Brain microvascular endothelial cell (primary cell): Measurements from ENCODE around the gene SCUBE1.

Experiments
- DNase-seq: peaks from one replicate; pipeline ENCODE4 v3.0.0-alpha.2; 2020
- H3K27ac ChIP-seq: fragments of 250-450 bp; sonication (Bioruptor Pico); 2 replicates; pipeline ENCODE4 v1.5.1; 2020; ENCODE audit warnings: mild to moderate bottlenecking, moderate library complexity
- H3K27me3 ChIP-seq: fragments of 250-450 bp; sonication (Bioruptor Pico); replicated peaks from 2 replicates; pipeline ENCODE4 v1.5.1; 2020; ENCODE audit warnings: mild to moderate bottlenecking
- H3K36me3 ChIP-seq: fragments of 250-450 bp; sonication (Bioruptor Pico); replicated peaks from 2 replicates; pipeline ENCODE4 v1.5.1; 2020; ENCODE audit warnings: mild to moderate bottlenecking
- H3K4me3 ChIP-seq: 2 replicates; pipeline ENCODE4 v1.5.1; 2011; ENCODE audit warnings: low read depth, mild to moderate bottlenecking, control low read depth, low read length, moderate library complexity
- in situ Hi-C: cut with HindIII; loops from 2 replicates; pipeline ENCODE4 v1.10.0; 2017; ENCODE audit warnings: low sequenced_read_pairs, low pct_ligation_motif_present
- TF ChIP-seq, protein P1 (sequence below): IDR thresholded peaks from 2 replicates; pipeline ENCODE4 v1.5.1; 2011; ENCODE audit warnings: low read depth, mild to moderate bottlenecking, moderate library complexity, low read length, control low read depth, inconsistent platforms; ENCODE audit errors: missing control alignments

SCUBE1 gene

DNA sequence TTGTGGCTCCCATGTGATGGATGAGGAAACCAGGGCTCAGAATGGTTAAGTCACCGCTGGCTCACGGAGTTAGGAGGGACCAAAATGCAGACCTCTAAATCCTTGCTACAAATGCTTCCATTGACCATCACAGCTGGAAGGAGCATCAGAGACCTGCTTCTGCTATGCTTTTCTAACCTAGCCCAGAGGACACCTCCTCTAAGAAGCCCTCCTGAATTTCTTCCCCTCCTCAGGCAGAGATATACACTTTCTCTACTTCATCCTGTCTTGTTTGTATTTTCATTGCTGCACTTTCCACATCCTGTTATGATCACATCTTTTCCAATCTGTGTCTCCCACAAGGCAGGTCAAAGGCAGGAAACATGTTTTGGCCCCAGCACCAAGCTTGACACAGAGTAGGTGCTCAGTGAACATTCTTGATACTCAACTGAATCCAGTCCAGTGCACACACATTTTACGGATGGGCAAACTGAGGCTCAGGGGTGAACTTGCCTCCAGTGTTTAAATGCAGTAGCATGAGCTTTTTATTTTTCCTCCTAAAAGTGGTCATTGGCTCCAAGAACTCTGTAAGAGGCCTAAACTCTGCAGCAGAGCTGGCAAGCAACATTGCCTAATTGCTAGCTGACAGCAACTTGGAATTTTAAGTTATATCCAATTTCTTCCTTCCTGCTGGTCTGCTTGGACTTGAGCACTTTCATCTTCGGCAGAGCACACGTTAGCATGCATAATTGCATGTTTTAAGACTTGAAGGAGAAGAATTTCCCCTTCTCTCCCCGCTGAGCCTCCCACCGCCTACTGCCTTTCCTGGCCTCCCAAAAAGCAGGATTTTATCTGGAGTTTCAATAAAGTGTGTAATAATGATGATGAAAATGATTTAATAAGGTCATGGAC is 12.7 kb downstream of the SCUBE1 start:
- Histone ChIP-seq H3K27me3 (peaks cover 2% of the 10 kb centered on the region), H3K27ac (no peak overlapping the region), H3K36me3 (no peaks in the 10 kb centered on the region), H3K4me3 (no peak overlapping the region)
- no peak for DNase-seq
- in situ Hi-C loops: no loop called here
- TF ChIP-seq, protein P1, sequence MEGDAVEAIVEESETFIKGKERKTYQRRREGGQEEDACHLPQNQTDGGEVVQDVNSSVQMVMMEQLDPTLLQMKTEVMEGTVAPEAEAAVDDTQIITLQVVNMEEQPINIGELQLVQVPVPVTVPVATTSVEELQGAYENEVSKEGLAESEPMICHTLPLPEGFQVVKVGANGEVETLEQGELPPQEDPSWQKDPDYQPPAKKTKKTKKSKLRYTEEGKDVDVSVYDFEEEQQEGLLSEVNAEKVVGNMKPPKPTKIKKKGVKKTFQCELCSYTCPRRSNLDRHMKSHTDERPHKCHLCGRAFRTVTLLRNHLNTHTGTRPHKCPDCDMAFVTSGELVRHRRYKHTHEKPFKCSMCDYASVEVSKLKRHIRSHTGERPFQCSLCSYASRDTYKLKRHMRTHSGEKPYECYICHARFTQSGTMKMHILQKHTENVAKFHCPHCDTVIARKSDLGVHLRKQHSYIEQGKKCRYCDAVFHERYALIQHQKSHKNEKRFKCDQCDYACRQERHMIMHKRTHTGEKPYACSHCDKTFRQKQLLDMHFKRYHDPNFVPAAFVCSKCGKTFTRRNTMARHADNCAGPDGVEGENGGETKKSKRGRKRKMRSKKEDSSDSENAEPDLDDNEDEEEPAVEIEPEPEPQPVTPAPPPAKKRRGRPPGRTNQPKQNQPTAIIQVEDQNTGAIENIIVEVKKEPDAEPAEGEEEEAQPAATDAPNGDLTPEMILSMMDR: no peak

DNA sequence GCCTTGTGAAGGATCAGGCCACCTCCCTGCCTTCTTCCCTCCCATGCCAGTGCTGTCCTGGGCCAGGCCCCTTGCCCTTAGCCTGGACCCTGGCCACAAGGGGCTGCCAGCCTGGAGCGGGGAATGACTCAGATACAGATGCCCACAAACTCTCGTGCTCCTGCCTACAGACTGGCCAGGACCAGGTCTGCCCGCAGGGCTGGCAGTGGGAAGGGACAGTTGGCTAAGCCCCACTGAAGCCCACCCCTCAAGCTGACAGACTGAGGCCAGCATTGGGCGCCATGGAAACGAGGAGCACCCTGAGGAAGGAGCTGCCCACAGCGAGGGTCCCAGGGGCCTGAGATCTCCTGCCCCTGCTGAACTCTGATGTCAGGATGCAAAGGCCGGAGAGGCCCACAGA is 14.1 kb downstream of the SCUBE1 start:
- Histone ChIP-seq H3K27me3 (peaks cover 2% of the 10 kb centered on the region), H3K36me3 (no peaks in the 10 kb centered on the region), H3K27ac (no peak overlapping the region), H3K4me3 (no peak overlapping the region)
- TF ChIP-seq, protein P1: no peak
- in situ Hi-C loops: no loop called here
- DNase-seq: no peak

DNA sequence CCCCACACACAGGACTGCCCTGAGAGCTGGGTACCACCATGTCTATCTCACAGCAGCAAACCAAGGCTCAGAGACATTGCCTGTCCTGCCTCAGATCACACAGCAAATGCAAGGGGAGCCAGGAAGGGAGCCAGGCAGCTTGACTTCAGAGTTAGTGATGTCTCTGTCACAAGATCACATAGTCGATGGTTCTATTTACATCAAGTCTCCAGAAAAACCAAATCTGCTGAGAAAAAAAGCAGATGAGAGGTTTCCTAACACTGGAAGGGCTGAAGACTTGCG is 16.1 kb downstream of the SCUBE1 start:
- peaks cover 4% of the 10 kb centered on the region for H3K27me3 ChIP-seq
- no peak for DNase-seq
- H3K4me3 ChIP-seq: no peak overlapping the region
- TF ChIP-seq, protein P1: no peak
- no peaks in the 10 kb centered on the region for H3K36me3 ChIP-seq
- in situ Hi-C loops: no loop called here
- no peak overlapping the region for H3K27ac ChIP-seq

- Histone ChIP-seq H3K36me3 (no peaks in the 10 kb centered on the region), H3K27ac (no peak overlapping the region), H3K4me3 (no peak overlapping the region), H3K27me3 (peaks cover 4% of the 10 kb centered on the region)
- no peak for DNase-seq
- TF ChIP-seq, protein P1: no peak
- in situ Hi-C loops: no loop called here
These were observed 16.6 kb downstream of the SCUBE1 start for GRCh38 chr22:43326331-43327156.

DNA sequence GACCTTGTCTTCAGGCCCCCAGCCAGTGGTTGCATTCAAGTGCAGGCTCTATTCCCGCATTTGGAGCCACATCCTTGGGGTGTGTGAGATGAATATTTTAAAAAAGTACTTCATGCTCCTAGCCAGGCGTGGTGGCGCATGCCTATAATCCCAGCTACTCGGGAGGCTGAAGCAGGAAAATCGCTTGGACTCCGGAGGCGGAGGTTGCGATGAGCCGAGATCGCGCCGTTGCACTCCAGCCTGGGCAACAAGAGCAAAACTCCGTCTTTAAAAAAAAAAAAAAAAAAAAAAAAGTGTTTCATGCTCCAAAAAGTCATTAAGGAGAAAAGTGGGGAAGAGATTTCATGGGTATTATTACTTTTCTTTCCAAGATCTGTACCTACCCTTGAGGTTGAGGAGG is 18.0 kb downstream of the SCUBE1 start:
- in situ Hi-C loops: no loop called here
- TF ChIP-seq, protein P1: no peak
- peaks cover 2% of the 10 kb centered on the region for H3K27me3 ChIP-seq
- H3K4me3 ChIP-seq: no peak overlapping the region
- H3K27ac ChIP-seq: no peak overlapping the region
- DNase-seq: no peak
- H3K36me3 ChIP-seq: no peaks in the 10 kb centered on the region
